IMR-90 (cell line): ENCODE results near the gene YPEL3. TPM values are rescaled to one million over a fixed set of nuclear protein-coding genes. Genes with fewer than 3 reads are reported as not detected.

Source experiments
- ATAC-seq: fragments of 200-7000 bp; cut with Tn5 transposase; 2 replicates; pipeline ENCODE4 v1.9.1; 2020; ENCODE audit warnings: low read depth, mild to moderate bottlenecking, moderate library complexity
- BruUV-seq: library from RNA; stranded (reverse); fragments of 400-500 nt; replicated peaks from 2 replicates; lab custom pipeline; 2021; lab: Mats Ljungman, UMichigan
- CTCF ChIA-PET: fragments of 300-600 bp; formaldehyde crosslinking; extraction: SDS; loops from one replicate; lab custom pipeline; 2021; ENCODE audit warnings: antibody characterized with exemption; lab: Yijun Ruan, JAX
- POLR2A ChIA-PET: fragments of 300-600 bp; sonication (Branson Sonifier 250); formaldehyde crosslinking; loops from one replicate; lab custom pipeline; 2022; ENCODE audit warnings: antibody characterized with exemption; ENCODE audit not compliant: unreplicated experiment; lab: Charles Lee
- DNase-seq: peaks from one replicate; pipeline ENCODE4 v3.0.0; 2013
- H2AFZ ChIP-seq: replicated peaks from 2 replicates; pipeline ENCODE3; 2013; ENCODE audit warnings: low read length, mild to moderate bottlenecking; ENCODE audit not compliant: poor library complexity
- H2AK5ac ChIP-seq: 2 replicates; pipeline ENCODE4 v1.6.1; 2013; ENCODE audit warnings: low read depth, low read length, inconsistent platforms
- H2AK9ac ChIP-seq: replicated peaks from 2 replicates; pipeline ENCODE3; 2013; ENCODE audit warnings: mild to moderate bottlenecking, low read depth, low read length, moderate library complexity; ENCODE audit not compliant: poor library complexity
- H2BK120ac ChIP-seq: 2 replicates; pipeline ENCODE4 v1.6.1; 2013; ENCODE audit warnings: low read depth, low read length, inconsistent platforms
- H2BK15ac ChIP-seq: 3 replicates; pipeline ENCODE4 v1.6.1; 2013; ENCODE audit warnings: low read depth, low read length, inconsistent platforms
- H2BK20ac ChIP-seq: 2 replicates; pipeline ENCODE4 v1.6.1; 2013; ENCODE audit warnings: low read depth, mild to moderate bottlenecking, inconsistent platforms, low read length, moderate library complexity
- H2BK5ac ChIP-seq: 2 replicates; pipeline ENCODE4 v1.6.1; 2013; ENCODE audit warnings: mild to moderate bottlenecking, low read depth, low read length, inconsistent platforms; ENCODE audit not compliant: poor library complexity, severe bottlenecking
- H3K14ac ChIP-seq: replicated peaks from 2 replicates; pipeline ENCODE4 v1.6.1; 2013; ENCODE audit warnings: low read depth, low read length, inconsistent platforms
- H3K18ac ChIP-seq: 2 replicates; pipeline ENCODE4 v1.6.1; 2013; ENCODE audit warnings: low read depth, low read length, control low read depth
- H3K23ac ChIP-seq: 2 replicates; pipeline ENCODE4 v1.6.1; 2013; ENCODE audit warnings: low read depth, low read length, inconsistent platforms
- H3K27ac ChIP-seq: 2 replicates; pipeline ENCODE4 v1.5.1; 2013; ENCODE audit warnings: mild to moderate bottlenecking, control low read depth, low read length; ENCODE audit not compliant: insufficient read depth
- H3K27me3 ChIP-seq: 2 replicates; pipeline ENCODE4 v1.6.1; 2013; ENCODE audit warnings: low read length; ENCODE audit not compliant: control insufficient read depth, insufficient read depth
- H3K36me3 ChIP-seq: 2 replicates; pipeline ENCODE4 v1.6.1; 2013; ENCODE audit warnings: low read length, mixed read lengths; ENCODE audit not compliant: control insufficient read depth, insufficient read depth
- H3K4ac ChIP-seq: 2 replicates; pipeline ENCODE4 v1.6.1; 2013; ENCODE audit warnings: low read depth, low read length, inconsistent platforms
- H3K4me1 ChIP-seq: 2 replicates; pipeline ENCODE4 v1.6.1; 2013; ENCODE audit warnings: low read length, mixed read lengths; ENCODE audit not compliant: control insufficient read depth, insufficient read depth
- H3K4me2 ChIP-seq: 2 replicates; pipeline ENCODE4 v1.6.1; 2013; ENCODE audit warnings: low read depth, mild to moderate bottlenecking, control low read depth, low read length, moderate library complexity
- H3K4me3 ChIP-seq: 2 replicates; pipeline ENCODE4 v1.5.1; 2013; ENCODE audit warnings: low read depth, mild to moderate bottlenecking, control low read depth, low read length, moderate library complexity; ENCODE audit not compliant: insufficient read depth
- H3K56ac ChIP-seq: 2 replicates; pipeline ENCODE4 v1.6.1; 2013; ENCODE audit warnings: low read length, inconsistent platforms; ENCODE audit not compliant: insufficient read depth; ENCODE audit errors: extremely low read depth
- H3K79me1 ChIP-seq, 2 experiments: 2 replicates each; pipeline ENCODE4 v1.6.1; 2013; ENCODE audit warnings: low read length in 2 of 2, inconsistent platforms in 1 of 2, low read depth in 1 of 2
- H3K9ac ChIP-seq: 2 replicates; pipeline ENCODE4 v1.6.1; 2013; ENCODE audit warnings: low read depth, low read length, control low read depth
- H3K9me1 ChIP-seq: 2 replicates; pipeline ENCODE4 v1.6.1; 2013; ENCODE audit warnings: low read length, inconsistent platforms; ENCODE audit not compliant: insufficient read depth
- H3K9me3 ChIP-seq: 2 replicates; pipeline ENCODE4 v1.6.1; 2013; ENCODE audit warnings: low read length; ENCODE audit not compliant: control insufficient read depth, insufficient read depth
- H4K20me1 ChIP-seq: 2 replicates; pipeline ENCODE4 v1.6.1; 2013; ENCODE audit warnings: low read length, inconsistent platforms; ENCODE audit not compliant: insufficient read depth
- H4K5ac ChIP-seq: 2 replicates; pipeline ENCODE4 v1.6.1; 2013; ENCODE audit warnings: mild to moderate bottlenecking, low read depth, low read length, control low read depth
- H4K8ac ChIP-seq, 2 experiments: 2 replicates each; pipeline ENCODE4 v1.6.1; 2013; ENCODE audit warnings: low read depth in 2 of 2, low read length in 2 of 2, control low read depth in 1 of 2, inconsistent platforms in 1 of 2
- H4K91ac ChIP-seq: 2 replicates; pipeline ENCODE4 v1.6.1; 2013; ENCODE audit warnings: low read depth, low read length, inconsistent platforms; ENCODE audit not compliant: insufficient read depth
- BHLHE40 ChIP-seq: fragments of 150-350 bp; IDR thresholded peaks from 2 replicates; pipeline ENCODE4 v1.6.1; 2016; ENCODE audit warnings: mild to moderate bottlenecking, low read depth, low read length
- MAZ ChIP-seq: IDR thresholded peaks from 2 replicates; pipeline ENCODE4 v1.6.1; 2012; ENCODE audit warnings: low read depth, mild to moderate bottlenecking, low read length, improper control_type of control experiment, moderate library complexity, borderline replicate concordance
- USF2 ChIP-seq: fragments of 150-350 bp; IDR thresholded peaks from 2 replicates; pipeline ENCODE4 v1.6.1; 2017; ENCODE audit warnings: mild to moderate bottlenecking, antibody characterized with exemption, low read length, low read depth
- WGBS, 2 experiments: methylation state at CpG; one replicate each; pipeline versions ENCODE4 v1.1.5 to v1.1.7; 2013; ENCODE audit warnings: missing lambda C conversion rate in 2 of 2; ENCODE audit not compliant: insufficient read length in 1 of 2; ENCODE audit errors: extremely low coverage in 2 of 2; 5-methylcytosine and 5-hydroxymethylcytosine counted together
- dilution Hi-C: fragments of 300-500 bp; cut with HindIII; formaldehyde crosslinking; loops from one replicate; pipeline ENCODE4 v1.14.3; 2018; ENCODE audit warnings: low sequenced_read_pairs; ENCODE audit not compliant: unreplicated experiment
- in situ Hi-C: fragments of 300-500 bp; cut with MboI; formaldehyde crosslinking; loops from 3 replicates; pipeline ENCODE4 v1.14.3; 2019; ENCODE audit warnings: low sequenced_read_pairs, inconsistent platforms, mixed read lengths
- intact Hi-C: fragments of 100-400 bp; cut with micrococcal nuclease; formaldehyde crosslinking; loops from 2 replicates; pipeline ENCODE4 v1.10.0; 2022
- polyA plus RNA-seq, 3 experiments: library from polyadenylated mRNA; depleted of rRNA; stranded (reverse); fragments of >200 nt; gene quantifications; 2 replicates each; pipeline ENCODE4 v1.2.3, GENCODE V29; 2012; ENCODE audit warnings: low replicate concordance in 1 of 3
- total RNA-seq: library from RNA; depleted of rRNA; stranded (reverse); fragments of >200 nt; gene quantifications from 2 replicates; pipeline ENCODE4 v1.2.3, GENCODE V29; 2012

Gene YPEL3
- total and polyA plus RNA-seq, 2 of the 4 experiments (the other 2 are of a cell fraction) = 1.1 to 25.6 TPM

GRCh38 chr16:30132591-30132990 is 36.6 kb upstream of the YPEL3 start:
- peaks cover 4% of the 10 kb centered on the region; the same call in 1 of the 2 replicates for H3K4me1 ChIP-seq

More at GRCh38 chr16:30132591-30132990, 36.6 kb upstream of the YPEL3 start:
- H3K18ac ChIP-seq = no peak overlapping the region
- no peak for ATAC-seq
- no peak overlapping the region for H3K27ac ChIP-seq
- no peak overlapping the region for H2AK5ac ChIP-seq
- no peak overlapping the region for H2BK20ac ChIP-seq
- no peak overlapping the region for H3K4ac ChIP-seq
- no peak overlapping the region for H2BK5ac ChIP-seq
- H3K4me2 ChIP-seq = no peak overlapping the region
- H3K36me3 ChIP-seq = no peaks in the 10 kb centered on the region
- no peak for TF ChIP-seq USF2
- TF ChIP-seq MAZ = no peak
- no peak for TF ChIP-seq BHLHE40
- no peak for DNase-seq
- H3K4me3 ChIP-seq = no peak overlapping the region
- no peak overlapping the region for H2BK15ac ChIP-seq
- H3K23ac ChIP-seq = no peak overlapping the region
- H3K27me3 ChIP-seq = peaks cover 7% of the 10 kb centered on the region
- H2AK9ac ChIP-seq = peak overlapping the region; percentile 28
- H4K8ac ChIP-seq = no peak overlapping the region
- BruUV-seq = no TSS peak
- no peak overlapping the region for H4K5ac ChIP-seq
- in situ Hi-C loops = no loop called here
- ChIA-PET CTCF (no interaction called here), POLR2A (no interaction called here)
- no peaks in the 10 kb centered on the region for H3K79me1 ChIP-seq
- H2AFZ ChIP-seq = no peak overlapping the region
- H3K9me3 ChIP-seq = no peaks in the 10 kb centered on the region
- H4K20me1 ChIP-seq = no peaks in the 10 kb centered on the region; the same call in 1 of the 2 replicates
- no CpG with 5 or more reads among the region's 3 CpGs for WGBS, 2 experiments
- H3K9ac ChIP-seq = no peak overlapping the region
- no peak overlapping the region for H4K91ac ChIP-seq
- H2BK120ac ChIP-seq = no peak overlapping the region
- H3K14ac ChIP-seq = no peak overlapping the region
- peaks cover 7% of the 10 kb centered on the region; the same call in 1 of the 2 replicates for H3K9me1 ChIP-seq
- no peak overlapping the region for H3K56ac ChIP-seq
- dilution Hi-C loops = no loop called here
- intact Hi-C loops = no loop called here
